ENCODE measurements around the gene C13orf42. TPM values are rescaled to one million over a fixed set of nuclear protein-coding genes. Genes with fewer than 3 reads are reported as not detected.

C13orf42 gene
- total RNA-seq, 1 donor from 2014 or later, result not detected

GRCh38 chr13:51155161-51155560 lies 44.1 kb upstream of the C13orf42 start:
- peaks cover 5% of the 10 kb centered on the region for H3K4me1 Mint-ChIP-seq (ENCODE audit: low read depth, unreplicated experiment)
- H3K4me3 Mint-ChIP-seq (ENCODE audit: unreplicated experiment), result no peak overlapping the region
- H3K27ac Mint-ChIP-seq (ENCODE audit: unreplicated experiment), result no peak overlapping the region
- DNase-seq, result no peak
- peaks cover 2% of the 10 kb centered on the region for H3K27me3 Mint-ChIP-seq (ENCODE audit: unreplicated experiment)
- H3K36me3 Mint-ChIP-seq (ENCODE audit: unreplicated experiment), result peaks cover 4% of the 10 kb centered on the region
- TF ChIP-seq CTCF (IDR thresholded peaks at IDR 0.05; ENCODE audit: partially characterized antibody, unreplicated experiment), result no peak
- no peaks in the 10 kb centered on the region for H3K9me3 Mint-ChIP-seq (ENCODE audit: unreplicated experiment)

- no peaks in the 10 kb centered on the region for H3K36me3 Mint-ChIP-seq (ENCODE audit: unreplicated experiment)
- H3K4me3 Mint-ChIP-seq (ENCODE audit: unreplicated experiment), result no peak overlapping the region
- DNase-seq, result no peak
- no peak for TF ChIP-seq CTCF (IDR thresholded peaks at IDR 0.05; ENCODE audit: partially characterized antibody, unreplicated experiment)
- H3K27ac Mint-ChIP-seq (ENCODE audit: unreplicated experiment), result no peak overlapping the region
- H3K27me3 Mint-ChIP-seq (ENCODE audit: unreplicated experiment), result peaks cover 2% of the 10 kb centered on the region
- H3K4me1 Mint-ChIP-seq (ENCODE audit: low read depth, unreplicated experiment), result peaks cover 11% of the 10 kb centered on the region
- H3K9me3 Mint-ChIP-seq (ENCODE audit: unreplicated experiment), result no peaks in the 10 kb centered on the region
Measured at GRCh38 chr13:51154029-51154555, 43.0 kb upstream of the C13orf42 start.

- H3K27ac Mint-ChIP-seq (ENCODE audit: unreplicated experiment), result no peak overlapping the region
- H3K4me1 Mint-ChIP-seq (ENCODE audit: low read depth, unreplicated experiment), result peaks cover 9% of the 10 kb centered on the region
- H3K9me3 Mint-ChIP-seq (ENCODE audit: unreplicated experiment), result no peaks in the 10 kb centered on the region
- TF ChIP-seq CTCF (IDR thresholded peaks at IDR 0.05; ENCODE audit: partially characterized antibody, unreplicated experiment), result no peak
- DNase-seq, result no peak
- H3K36me3 Mint-ChIP-seq (ENCODE audit: unreplicated experiment), result no peaks in the 10 kb centered on the region
- H3K4me3 Mint-ChIP-seq (ENCODE audit: unreplicated experiment), result no peak overlapping the region
- peaks cover 2% of the 10 kb centered on the region for H3K27me3 Mint-ChIP-seq (ENCODE audit: unreplicated experiment)
Measured at GRCh38 chr13:51153527-51153926, 42.5 kb upstream of the C13orf42 start.

- no peak for DNase-seq
- no peaks in the 10 kb centered on the region for H3K36me3 Mint-ChIP-seq (ENCODE audit: unreplicated experiment)
- peaks cover 2% of the 10 kb centered on the region for H3K27me3 Mint-ChIP-seq (ENCODE audit: unreplicated experiment)
- H3K4me3 Mint-ChIP-seq (ENCODE audit: unreplicated experiment), result no peak overlapping the region
- TF ChIP-seq CTCF (IDR thresholded peaks at IDR 0.05; ENCODE audit: partially characterized antibody, unreplicated experiment), result no peak
- peaks cover 12% of the 10 kb centered on the region for H3K4me1 Mint-ChIP-seq (ENCODE audit: low read depth, unreplicated experiment)
- H3K9me3 Mint-ChIP-seq (ENCODE audit: unreplicated experiment), result peaks cover 3% of the 10 kb centered on the region
- no peak overlapping the region for H3K27ac Mint-ChIP-seq (ENCODE audit: unreplicated experiment)
Measured at GRCh38 chr13:51152701-51153100, 41.6 kb upstream of the C13orf42 start.

GRCh38 chr13:51151463-51151862 lies 40.4 kb upstream of the C13orf42 start:
- Mint-ChIP-seq H3K4me1 (ENCODE audit: low read depth, unreplicated experiment) (peaks cover 12% of the 10 kb centered on the region), H3K9me3 (ENCODE audit: unreplicated experiment) (peaks cover 3% of the 10 kb centered on the region), H3K27me3 (ENCODE audit: unreplicated experiment) (peaks cover 2% of the 10 kb centered on the region), H3K36me3 (ENCODE audit: unreplicated experiment) (no peaks in the 10 kb centered on the region), H3K4me3 (ENCODE audit: unreplicated experiment) (no peak overlapping the region), H3K27ac (ENCODE audit: unreplicated experiment) (no peak overlapping the region)
- no peak for TF ChIP-seq CTCF (IDR thresholded peaks at IDR 0.05; ENCODE audit: partially characterized antibody, unreplicated experiment)
- DNase-seq, result no peak

Measured in glutamatergic neuron (in vitro differentiated cells).